Neural progenitor cell (in vitro differentiated cells): ENCODE results near the gene OR14C36. TPM values are rescaled to one million over a fixed set of nuclear protein-coding genes. Genes with fewer than 3 reads are reported as not detected.

ENCODE experiments used
- DNase-seq: peaks from one replicate; pipeline ENCODE4 v3.0.0-alpha.2; 2016; ENCODE audit warnings: low spot score
- H2AFZ ChIP-seq: fragments of 200-600 bp; sonication (generic); replicated peaks from 2 replicates; pipeline ENCODE4 v1.6.1; 2016; ENCODE audit warnings: antibody characterized with exemption
- H3F3A ChIP-seq: fragments of 200-600 bp; sonication (generic); 2 replicates; pipeline ENCODE4 v1.6.1; 2016; ENCODE audit warnings: antibody characterized with exemption, low read depth
- H3K27ac ChIP-seq: fragments of 200-600 bp; sonication (generic); 2 replicates; pipeline ENCODE4 v1.5.1; 2016; ENCODE audit warnings: mild to moderate bottlenecking
- H3K27me3 ChIP-seq: fragments of 200-600 bp; sonication (generic); 2 replicates; pipeline ENCODE4 v1.6.1; 2016; ENCODE audit warnings: mild to moderate bottlenecking, moderate library complexity
- H3K36me3 ChIP-seq: fragments of 200-600 bp; sonication (generic); 2 replicates; pipeline ENCODE4 v1.5.1; 2016
- H3K4me1 ChIP-seq: fragments of 200-600 bp; sonication (generic); 2 replicates; pipeline ENCODE4 v1.6.1; 2016; ENCODE audit warnings: mixed run types
- H3K4me2 ChIP-seq: fragments of 200-600 bp; sonication (generic); 2 replicates; pipeline ENCODE4 v1.6.1; 2016
- H3K4me3 ChIP-seq: fragments of 200-600 bp; sonication (generic); 2 replicates; pipeline ENCODE4 v1.5.1; 2016
- H3K79me2 ChIP-seq: fragments of 200-600 bp; sonication (generic); 2 replicates; pipeline ENCODE4 v1.6.1; 2016; ENCODE audit warnings: low read depth
- H3K9ac ChIP-seq: fragments of 200-600 bp; sonication (generic); 2 replicates; pipeline ENCODE4 v1.6.1; 2016
- H3K9me3 ChIP-seq: fragments of 200-600 bp; sonication (generic); 2 replicates; pipeline ENCODE4 v1.5.1; 2016; ENCODE audit warnings: low read depth
- H4K20me1 ChIP-seq: fragments of 200-600 bp; sonication (generic); 2 replicates; pipeline ENCODE4 v1.6.1; 2016; ENCODE audit warnings: low read depth
- H3K27ac Mint-ChIP-seq: 3 replicates; pipeline ENCODE4 v1.8.0; 2021; ENCODE audit warnings: mixed read lengths
- H3K27me3 Mint-ChIP-seq: 2 replicates; pipeline ENCODE4 v1.8.0; 2022; ENCODE audit warnings: low read depth, mild to moderate bottlenecking, inconsistent platforms, moderate library complexity, mixed read lengths; ENCODE audit not compliant: insufficient read depth
- H3K36me3 Mint-ChIP-seq: 3 replicates; pipeline ENCODE4 v1.8.0; 2021; ENCODE audit warnings: mixed read lengths
- H3K4me1 Mint-ChIP-seq: 3 replicates; pipeline ENCODE4 v1.8.0; 2021; ENCODE audit warnings: mixed read lengths
- H3K4me3 Mint-ChIP-seq: 3 replicates; pipeline ENCODE4 v1.8.0; 2021; ENCODE audit warnings: mild to moderate bottlenecking, moderate library complexity, mixed read lengths
- H3K9me3 Mint-ChIP-seq: 3 replicates; pipeline ENCODE4 v1.8.0; 2020; ENCODE audit warnings: mixed read lengths
- CTCF ChIP-seq: fragments of 200-600 bp; sonication (generic); IDR thresholded peaks from 2 replicates; pipeline ENCODE4 v1.5.1; 2017; ENCODE audit warnings: antibody characterized with exemption, mild to moderate bottlenecking
- EZH2 ChIP-seq: fragments of 200-600 bp; sonication (generic); IDR thresholded peaks from 2 replicates; pipeline ENCODE4 v1.6.1; 2017; ENCODE audit warnings: antibody characterized with exemption, mild to moderate bottlenecking, moderate library complexity
- EZH2phosphoT487 ChIP-seq: fragments of 200-600 bp; sonication (generic); IDR thresholded peaks from 2 replicates; pipeline ENCODE4 v1.6.1; 2017; ENCODE audit warnings: antibody characterized with exemption
- total RNA-seq: library from RNA; depleted of rRNA; stranded (reverse); fragments of >200 nt; gene quantifications from 2 replicates; pipeline ENCODE4 v1.2.3, GENCODE V29; 2015; ENCODE audit warnings: low replicate concordance

The OR14C36 gene
- total RNA-seq, 1 donor from 2014 or later = not detected

GRCh38 chr1:248359415-248359814, 10.8 kb downstream of the OR14C36 start:
- Histone ChIP-seq H3K9ac (no peak overlapping the region), H3K27me3 (no peaks in the 10 kb centered on the region), H2AFZ (no peak overlapping the region), H3K4me1 (no peaks in the 10 kb centered on the region), H4K20me1 (no peaks in the 10 kb centered on the region), H3K4me2 (no peak overlapping the region), H3K36me3 (no peaks in the 10 kb centered on the region), H3K9me3 (peaks cover 17% of the 10 kb centered on the region), H3K4me3 (no peak overlapping the region), H3F3A (no peaks in the 10 kb centered on the region), H3K79me2 (no peaks in the 10 kb centered on the region), H3K27ac (no peak overlapping the region)
- Mint-ChIP-seq H3K27ac (no peak overlapping the region), H3K9me3 (peaks cover 25% of the 10 kb centered on the region), H3K4me3 (no peak overlapping the region), H3K27me3 (peaks cover 4% of the 10 kb centered on the region), H3K36me3 (no peaks in the 10 kb centered on the region), H3K4me1 (no peaks in the 10 kb centered on the region)
- no peak for DNase-seq
- no peak for TF ChIP-seq EZH2

- H3K9ac ChIP-seq = no peak within 1 kb of the TSS
- H3K4me2 ChIP-seq = no peak within 1 kb of the TSS
- H2AFZ ChIP-seq = no peak within 1 kb of the TSS
- no peaks in the 10 kb centered on the region for H3F3A ChIP-seq
- H3K4me1 ChIP-seq = no peaks in the 10 kb centered on the region
- H3K27ac ChIP-seq = no peak within 1 kb of the TSS
- H3K4me3 ChIP-seq = no peak within 1 kb of the TSS
- H4K20me1 ChIP-seq = no peaks in the 10 kb centered on the region
- H3K27ac Mint-ChIP-seq = no peak within 1 kb of the TSS
- peaks cover 25% of the 10 kb centered on the region for H3K9me3 ChIP-seq
- H3K9me3 Mint-ChIP-seq = peaks cover 35% of the 10 kb centered on the region
- peaks cover 4% of the 10 kb centered on the region for H3K27me3 Mint-ChIP-seq
- no peaks in the 10 kb centered on the region for H3K36me3 Mint-ChIP-seq
- TF ChIP-seq CTCF (no peak), EZH2phosphoT487 (no peak), EZH2 (no peak)
- no peaks in the 10 kb centered on the region for H3K27me3 ChIP-seq
- no peak for DNase-seq
- no peaks in the 10 kb centered on the region for H3K79me2 ChIP-seq
- no peaks in the 10 kb centered on the region for H3K36me3 ChIP-seq
- no peak within 1 kb of the TSS for H3K4me3 Mint-ChIP-seq
- no peaks in the 10 kb centered on the region for H3K4me1 Mint-ChIP-seq
Observed at GRCh38 chr1:248361121-248361715, 12.6 kb downstream of the OR14C36 start, which contains the start of gene OR2T4. OR2T4 (plus strand) TSS chr1:248361665; CDS start chr1:248361665, 0 bp downstream.

GRCh38 chr1:248366609-248367008, 18.0 kb downstream of the OR14C36 start:
- Mint-ChIP-seq H3K36me3 (no peaks in the 10 kb centered on the region), H3K4me3 (no peak overlapping the region), H3K27me3 (peaks cover 2% of the 10 kb centered on the region), H3K27ac (no peak overlapping the region), H3K4me1 (no peaks in the 10 kb centered on the region), H3K9me3 (peaks cover 47% of the 10 kb centered on the region)
- peaks cover 33% of the 10 kb centered on the region for H3K9me3 ChIP-seq
- H3K27ac ChIP-seq = no peak overlapping the region
- no peaks in the 10 kb centered on the region for H3K27me3 ChIP-seq
- H2AFZ ChIP-seq = no peak overlapping the region
- H3K4me1 ChIP-seq = no peaks in the 10 kb centered on the region
- H4K20me1 ChIP-seq = no peaks in the 10 kb centered on the region
- no peak overlapping the region for H3K4me2 ChIP-seq
- H3K4me3 ChIP-seq = no peak overlapping the region
- no peak overlapping the region for H3K9ac ChIP-seq
- H3K36me3 ChIP-seq = no peaks in the 10 kb centered on the region
- no peaks in the 10 kb centered on the region for H3K79me2 ChIP-seq
- TF ChIP-seq CTCF = no peak
- TF ChIP-seq EZH2 = no peak
- TF ChIP-seq EZH2phosphoT487 = no peak
- no peak for DNase-seq
- H3F3A ChIP-seq = no peaks in the 10 kb centered on the region

- H3K27ac Mint-ChIP-seq = no peak overlapping the region
- no peaks in the 10 kb centered on the region for H3K27me3 ChIP-seq
- H3K27ac ChIP-seq = no peak overlapping the region
- H3K4me1 Mint-ChIP-seq = no peaks in the 10 kb centered on the region
- no peaks in the 10 kb centered on the region for H3K79me2 ChIP-seq
- H3K36me3 Mint-ChIP-seq = no peaks in the 10 kb centered on the region
- H3K9me3 ChIP-seq = peaks cover 32% of the 10 kb centered on the region
- no peaks in the 10 kb centered on the region for H4K20me1 ChIP-seq
- TF ChIP-seq EZH2 (no peak), CTCF (no peak), EZH2phosphoT487 (no peak)
- H3K36me3 ChIP-seq = no peaks in the 10 kb centered on the region
- H3K4me1 ChIP-seq = no peaks in the 10 kb centered on the region
- H3K27me3 Mint-ChIP-seq = no peaks in the 10 kb centered on the region
- H3K4me2 ChIP-seq = no peak overlapping the region
- no peak overlapping the region for H2AFZ ChIP-seq
- H3K9me3 Mint-ChIP-seq = peaks cover 46% of the 10 kb centered on the region
- H3K4me3 ChIP-seq = no peak overlapping the region
- DNase-seq = no peak
- H3F3A ChIP-seq = no peaks in the 10 kb centered on the region
- H3K4me3 Mint-ChIP-seq = no peak overlapping the region
- H3K9ac ChIP-seq = no peak overlapping the region
Observed at GRCh38 chr1:248372394-248372793, 23.8 kb downstream of the OR14C36 start.
